Ectodermal cell (in vitro differentiated cells): ENCODE data around the gene ACE.

Experiments
- H3K27ac ChIP-seq: 2 replicates; pipeline ENCODE4 v1.7.0; 2013; ENCODE audit warnings: mild to moderate bottlenecking, low read depth, low read length; ENCODE audit not compliant: insufficient read depth, poor library complexity, severe bottlenecking
- H3K27me3 ChIP-seq: 2 replicates; pipeline ENCODE4 v1.7.0; 2013; ENCODE audit warnings: mild to moderate bottlenecking, low read length; ENCODE audit not compliant: insufficient read depth, control insufficient read depth, poor library complexity, severe bottlenecking
- H3K36me3 ChIP-seq: one replicate; pipeline ENCODE4 v1.7.0; 2013; ENCODE audit warnings: low read length; ENCODE audit not compliant: control insufficient read depth, insufficient read depth
- H3K4me1 ChIP-seq: one replicate; pipeline ENCODE4 v1.7.0; 2013; ENCODE audit warnings: low read length; ENCODE audit not compliant: control insufficient read depth, insufficient read depth
- H3K4me3 ChIP-seq: 2 replicates; pipeline ENCODE4 v1.7.0; 2013; ENCODE audit warnings: low read depth, low read length, control low read depth; ENCODE audit not compliant: insufficient read depth
- H3K9me3 ChIP-seq: 2 replicates; pipeline ENCODE4 v1.7.0; 2013; ENCODE audit warnings: mild to moderate bottlenecking, low read length, moderate library complexity; ENCODE audit not compliant: control insufficient read depth
- WGBS, 2 experiments: methylation state at CpG; one replicate each; pipeline ENCODE4 v1.1.7; 2013; ENCODE audit warnings: missing lambda C conversion rate in 2 of 2; 5-methylcytosine and 5-hydroxymethylcytosine counted together

Gene ACE

DNA sequence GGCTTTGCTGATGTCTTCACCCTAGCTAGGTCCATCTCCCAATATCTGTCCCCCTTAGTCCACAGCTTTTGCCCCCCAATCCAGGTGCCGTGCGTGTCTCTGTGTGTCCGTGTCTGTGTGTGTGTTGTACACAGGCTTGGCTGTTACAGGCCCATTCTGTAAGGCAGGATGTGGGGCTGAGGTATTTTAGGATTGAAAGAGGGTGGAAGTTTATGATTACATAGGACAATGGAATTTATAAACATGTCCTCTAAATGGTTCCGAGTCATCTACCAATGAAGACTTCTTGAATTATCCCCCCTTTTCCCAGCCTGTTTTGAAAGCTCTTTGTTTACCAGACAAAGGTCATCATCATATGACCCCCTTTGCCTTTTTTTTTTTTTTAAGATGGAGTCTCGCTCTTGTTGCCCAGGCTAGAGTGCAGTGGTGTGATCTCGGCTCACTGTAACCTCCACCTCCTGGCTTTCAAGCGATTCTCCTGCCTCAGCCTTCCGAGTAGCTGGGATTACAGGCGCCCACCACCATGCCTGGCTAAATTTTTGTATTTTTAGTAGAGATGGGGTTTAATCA is 21.9 kb downstream of the ACE start:
- WGBS, 2 experiments = 90 to 94% methylated on average over 9 of the region's 9 CpGs
- Histone ChIP-seq H3K36me3 (no peaks in the 10 kb centered on the region), H3K27me3 (peaks cover 4% of the 10 kb centered on the region), H3K4me3 (no peak overlapping the region), H3K27ac (no peak overlapping the region), H3K9me3 (no peaks in the 10 kb centered on the region), H3K4me1 (peaks cover 4% of the 10 kb centered on the region)

DNA sequence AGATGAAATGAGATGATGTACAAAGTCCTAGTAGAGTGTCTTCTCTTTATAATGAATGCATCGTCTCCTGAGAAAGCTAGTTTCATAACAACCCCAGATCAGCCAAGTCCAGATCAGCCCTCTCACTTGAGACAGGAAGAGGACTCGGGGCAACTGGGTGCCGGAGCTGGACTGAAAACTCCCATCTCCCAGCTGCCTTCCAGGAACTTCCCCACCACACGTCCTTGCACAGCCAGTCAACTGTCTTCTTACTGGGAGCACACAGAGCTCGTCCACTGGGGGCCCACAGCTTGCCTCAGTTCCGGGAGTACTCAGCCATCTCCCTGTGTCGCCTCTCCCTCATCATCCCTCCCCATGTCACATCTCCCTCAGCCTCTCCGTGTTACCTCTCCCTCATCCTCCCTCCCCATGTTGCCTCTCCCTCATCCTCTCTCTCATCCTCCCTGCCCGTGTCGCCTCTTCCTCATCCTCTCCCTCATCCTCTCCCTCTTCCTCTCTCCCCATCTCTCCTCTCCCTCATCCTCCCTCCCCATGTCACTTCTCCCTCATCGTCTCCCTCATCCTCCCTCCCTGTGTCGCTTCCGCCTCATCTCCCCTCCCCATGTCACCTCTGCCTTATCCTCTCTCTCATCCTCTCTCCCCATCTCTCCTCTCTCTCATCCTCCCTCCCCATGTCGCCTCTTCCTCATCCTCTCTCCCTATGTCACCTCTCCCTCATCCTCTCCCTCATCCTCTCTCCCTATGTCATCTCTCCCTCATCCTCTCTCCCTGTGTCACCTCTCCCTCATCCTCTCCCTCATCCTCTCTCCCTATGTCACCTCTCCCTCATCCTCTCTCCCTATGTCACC is 23.9 kb downstream of the ACE start:
- Histone ChIP-seq H3K9me3 (no peaks in the 10 kb centered on the region), H3K36me3 (no peaks in the 10 kb centered on the region), H3K4me3 (no peak overlapping the region), H3K4me1 (peaks cover 4% of the 10 kb centered on the region), H3K27me3 (peaks cover 4% of the 10 kb centered on the region), H3K27ac (no peak overlapping the region)
- WGBS, 2 experiments = 66 to 70% methylated on average over 14 of the region's 14 CpGs

- no peaks in the 10 kb centered on the region for H3K4me1 ChIP-seq
- no peaks in the 10 kb centered on the region for H3K9me3 ChIP-seq
- no peaks in the 10 kb centered on the region for H3K36me3 ChIP-seq
- no peak overlapping the region for H3K27ac ChIP-seq
- WGBS, 2 experiments = 83 to 87% methylated on average over 8 of the region's 8 CpGs
- H3K27me3 ChIP-seq = peaks cover 4% of the 10 kb centered on the region
- H3K4me3 ChIP-seq = no peak overlapping the region
Measured at GRCh38 chr17:63503341-63503705, 26.5 kb downstream of the ACE start.

DNA sequence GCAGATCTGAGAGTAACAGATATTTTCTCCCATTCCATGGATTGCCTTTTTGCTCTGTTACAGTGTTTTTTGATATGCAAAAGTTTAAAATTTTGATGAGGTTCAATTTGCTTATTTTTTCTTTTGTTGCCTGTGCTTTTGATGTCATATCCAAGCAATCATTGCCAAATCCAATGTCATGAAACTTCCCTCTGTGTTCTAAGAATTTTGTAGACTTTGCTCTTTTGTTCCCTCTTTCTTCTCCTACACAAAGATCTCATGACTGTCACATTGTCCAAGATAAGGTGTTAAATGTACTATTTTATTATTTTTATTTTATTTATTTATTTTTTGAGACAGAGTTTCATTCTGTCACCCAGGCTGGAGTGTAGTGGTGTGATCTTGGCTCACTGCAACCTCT is 27.4 kb downstream of the ACE start:
- Histone ChIP-seq H3K36me3 (no peaks in the 10 kb centered on the region), H3K4me1 (no peaks in the 10 kb centered on the region), H3K4me3 (no peak overlapping the region), H3K9me3 (no peaks in the 10 kb centered on the region), H3K27ac (no peak overlapping the region), H3K27me3 (peaks cover 4% of the 10 kb centered on the region)

GRCh38 chr17:63505341-63505740 is 28.5 kb downstream of the ACE start:
- H3K4me1 ChIP-seq = no peaks in the 10 kb centered on the region
- no peak overlapping the region for H3K27ac ChIP-seq
- no peaks in the 10 kb centered on the region for H3K9me3 ChIP-seq
- H3K27me3 ChIP-seq = peaks cover 4% of the 10 kb centered on the region
- H3K4me3 ChIP-seq = no peak overlapping the region
- no peaks in the 10 kb centered on the region for H3K36me3 ChIP-seq
- 90 to 91% methylated on average over 9 of the region's 9 CpGs for WGBS, 2 experiments

- no peaks in the 10 kb centered on the region for H3K9me3 ChIP-seq
- 92 to 95% methylated on average over 3 of the region's 3 CpGs for WGBS, 2 experiments
- no peak overlapping the region for H3K27ac ChIP-seq
- no peak overlapping the region for H3K4me3 ChIP-seq
- H3K27me3 ChIP-seq = peaks cover under 1% of the 10 kb centered on the region
- no peaks in the 10 kb centered on the region for H3K36me3 ChIP-seq
- no peaks in the 10 kb centered on the region for H3K4me1 ChIP-seq
Measured at GRCh38 chr17:63506627-63507026, 29.8 kb downstream of the ACE start.

DNA sequence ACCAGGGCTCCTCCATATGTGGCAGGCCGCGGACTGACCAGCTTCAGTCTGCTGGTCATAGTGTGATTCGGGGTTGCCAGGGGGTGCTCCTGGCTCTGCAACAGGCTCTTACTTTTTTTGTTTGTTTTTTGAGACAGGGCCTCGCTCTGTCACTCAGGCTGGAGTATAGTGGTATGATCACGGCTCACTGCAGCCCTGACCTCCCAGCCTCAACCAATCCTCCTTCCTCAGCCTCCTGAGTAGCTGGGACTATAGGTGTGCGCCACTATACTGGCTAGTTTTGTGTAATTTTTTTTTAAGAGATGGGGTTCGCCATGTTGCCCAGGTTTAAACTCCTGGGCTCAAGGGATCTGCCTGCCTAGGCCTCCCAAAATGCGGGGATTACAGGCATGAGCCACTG is 34.5 kb downstream of the ACE start:
- H3K4me1 ChIP-seq = no peaks in the 10 kb centered on the region
- WGBS, 2 experiments = 90 to 94% methylated on average over 8 of the region's 8 CpGs
- H3K4me3 ChIP-seq = no peak overlapping the region
- H3K9me3 ChIP-seq = no peaks in the 10 kb centered on the region
- H3K27me3 ChIP-seq = no peaks in the 10 kb centered on the region
- H3K27ac ChIP-seq = no peak overlapping the region
- no peaks in the 10 kb centered on the region for H3K36me3 ChIP-seq

DNA sequence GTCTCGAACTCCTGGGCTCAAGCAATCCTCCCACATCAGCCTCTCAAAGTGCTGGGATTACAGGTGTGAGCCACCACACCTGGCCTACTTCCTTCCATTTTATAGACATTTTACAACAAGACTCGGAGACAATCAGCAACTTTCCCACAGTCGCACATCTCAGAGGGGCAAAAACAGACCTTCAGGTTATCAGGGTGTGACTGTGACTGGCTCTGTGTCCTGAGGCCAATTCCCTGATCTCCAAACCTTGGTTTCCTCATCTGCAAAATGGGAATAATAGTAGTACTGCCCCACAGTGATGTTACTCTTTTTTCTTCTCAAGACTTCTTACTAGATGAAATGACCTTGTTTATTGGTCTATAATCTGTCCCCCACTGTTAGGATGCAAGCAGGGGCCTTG is 35.5 kb downstream of the ACE start:
- no peaks in the 10 kb centered on the region for H3K36me3 ChIP-seq
- H3K9me3 ChIP-seq = no peaks in the 10 kb centered on the region
- H3K27me3 ChIP-seq = no peaks in the 10 kb centered on the region
- H3K4me1 ChIP-seq = no peaks in the 10 kb centered on the region
- WGBS, 2 experiments = 93 to 96% methylated on average over 3 of the region's 3 CpGs
- no peak overlapping the region for H3K4me3 ChIP-seq
- no peak overlapping the region for H3K27ac ChIP-seq

GRCh38 chr17:63512896-63513644 is 36.2 kb downstream of the ACE start:
- Histone ChIP-seq H3K4me1 (no peaks in the 10 kb centered on the region), H3K4me3 (no peak overlapping the region), H3K27ac (no peak overlapping the region), H3K36me3 (no peaks in the 10 kb centered on the region), H3K27me3 (no peaks in the 10 kb centered on the region), H3K9me3 (no peaks in the 10 kb centered on the region)
- 94 to 95% methylated on average over 7 of the region's 7 CpGs for WGBS, 2 experiments

DNA sequence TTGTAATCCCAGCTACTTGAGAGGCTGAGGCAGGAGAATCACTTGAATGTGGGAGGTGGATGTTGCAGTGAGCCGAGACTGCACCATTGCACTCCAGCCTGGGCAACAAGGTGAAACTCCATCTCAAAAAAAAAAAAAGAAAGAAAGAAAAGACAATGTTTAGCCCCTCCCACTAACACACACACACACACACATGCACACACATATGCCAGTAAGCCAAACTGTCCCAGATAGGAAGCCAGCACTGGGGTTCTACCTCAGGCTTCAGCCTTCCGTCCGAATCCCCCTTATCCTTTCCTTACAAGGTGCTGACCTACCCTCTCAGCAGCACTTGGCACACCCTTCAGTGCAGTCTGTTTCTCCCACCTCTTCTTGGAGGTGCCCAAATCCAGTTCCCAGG is 37.6 kb downstream of the ACE start:
- H3K4me3 ChIP-seq = no peak overlapping the region
- H3K9me3 ChIP-seq = no peaks in the 10 kb centered on the region
- H3K27me3 ChIP-seq = no peaks in the 10 kb centered on the region
- no peak overlapping the region for H3K27ac ChIP-seq
- 91% methylated on average over 3 of the region's 3 CpGs for WGBS, 2 experiments
- H3K36me3 ChIP-seq = no peaks in the 10 kb centered on the region
- H3K4me1 ChIP-seq = no peaks in the 10 kb centered on the region
